PC-9 (cell line): Measurements from ENCODE around the gene EIF1AY.

Experiments
- EZH2 ChIP-seq: fragments of 200-600 bp; sonication (generic); IDR thresholded peaks from 2 replicates; pipeline ENCODE4 v1.8.0; 2017; ENCODE audit warnings: antibody characterized with exemption, low read depth
- TF ChIP-seq, protein P1 (sequence below): fragments of 200-600 bp; sonication (generic); conservative IDR thresholded peaks from 2 replicates; pipeline ENCODE4 v1.6.1; 2017; ENCODE audit warnings: mixed run types, antibody characterized with exemption, mild to moderate bottlenecking, moderate library complexity

DNA sequence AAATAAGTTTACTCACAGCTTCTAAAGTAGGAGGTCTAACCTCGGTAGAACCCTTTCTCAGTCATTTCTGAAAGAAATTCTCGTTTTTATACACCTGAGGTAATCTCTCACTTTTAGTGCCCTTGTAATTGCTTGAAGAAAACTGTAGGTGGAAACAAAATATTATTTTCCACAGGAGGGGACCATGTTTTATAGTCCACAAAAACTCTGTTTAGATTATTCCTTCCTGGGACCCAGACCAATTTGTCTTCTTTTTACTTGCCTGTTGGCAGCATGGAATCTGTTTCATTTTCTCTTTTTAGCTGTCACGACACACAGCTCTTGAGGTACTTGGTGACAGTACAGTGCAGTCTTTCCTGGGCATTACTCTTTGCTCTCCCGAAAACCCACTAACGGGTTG lies 930 bp downstream of the EIF1AY start:
- TF ChIP-seq, protein P1, sequence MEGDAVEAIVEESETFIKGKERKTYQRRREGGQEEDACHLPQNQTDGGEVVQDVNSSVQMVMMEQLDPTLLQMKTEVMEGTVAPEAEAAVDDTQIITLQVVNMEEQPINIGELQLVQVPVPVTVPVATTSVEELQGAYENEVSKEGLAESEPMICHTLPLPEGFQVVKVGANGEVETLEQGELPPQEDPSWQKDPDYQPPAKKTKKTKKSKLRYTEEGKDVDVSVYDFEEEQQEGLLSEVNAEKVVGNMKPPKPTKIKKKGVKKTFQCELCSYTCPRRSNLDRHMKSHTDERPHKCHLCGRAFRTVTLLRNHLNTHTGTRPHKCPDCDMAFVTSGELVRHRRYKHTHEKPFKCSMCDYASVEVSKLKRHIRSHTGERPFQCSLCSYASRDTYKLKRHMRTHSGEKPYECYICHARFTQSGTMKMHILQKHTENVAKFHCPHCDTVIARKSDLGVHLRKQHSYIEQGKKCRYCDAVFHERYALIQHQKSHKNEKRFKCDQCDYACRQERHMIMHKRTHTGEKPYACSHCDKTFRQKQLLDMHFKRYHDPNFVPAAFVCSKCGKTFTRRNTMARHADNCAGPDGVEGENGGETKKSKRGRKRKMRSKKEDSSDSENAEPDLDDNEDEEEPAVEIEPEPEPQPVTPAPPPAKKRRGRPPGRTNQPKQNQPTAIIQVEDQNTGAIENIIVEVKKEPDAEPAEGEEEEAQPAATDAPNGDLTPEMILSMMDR, result no peak
- TF ChIP-seq EZH2, result no peak
